Measurements from ENCODE around the gene UBE3D.

UBE3D gene

GRCh38 chr6:82872185-82872584 is 193.5 kb downstream of the UBE3D start:
- no peak overlapping the region for H3K4me3 ChIP-seq (replicated peaks; ENCODE audit: low read depth, low read length)
- TF ChIP-seq, protein P1, sequence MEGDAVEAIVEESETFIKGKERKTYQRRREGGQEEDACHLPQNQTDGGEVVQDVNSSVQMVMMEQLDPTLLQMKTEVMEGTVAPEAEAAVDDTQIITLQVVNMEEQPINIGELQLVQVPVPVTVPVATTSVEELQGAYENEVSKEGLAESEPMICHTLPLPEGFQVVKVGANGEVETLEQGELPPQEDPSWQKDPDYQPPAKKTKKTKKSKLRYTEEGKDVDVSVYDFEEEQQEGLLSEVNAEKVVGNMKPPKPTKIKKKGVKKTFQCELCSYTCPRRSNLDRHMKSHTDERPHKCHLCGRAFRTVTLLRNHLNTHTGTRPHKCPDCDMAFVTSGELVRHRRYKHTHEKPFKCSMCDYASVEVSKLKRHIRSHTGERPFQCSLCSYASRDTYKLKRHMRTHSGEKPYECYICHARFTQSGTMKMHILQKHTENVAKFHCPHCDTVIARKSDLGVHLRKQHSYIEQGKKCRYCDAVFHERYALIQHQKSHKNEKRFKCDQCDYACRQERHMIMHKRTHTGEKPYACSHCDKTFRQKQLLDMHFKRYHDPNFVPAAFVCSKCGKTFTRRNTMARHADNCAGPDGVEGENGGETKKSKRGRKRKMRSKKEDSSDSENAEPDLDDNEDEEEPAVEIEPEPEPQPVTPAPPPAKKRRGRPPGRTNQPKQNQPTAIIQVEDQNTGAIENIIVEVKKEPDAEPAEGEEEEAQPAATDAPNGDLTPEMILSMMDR (IDR thresholded peaks at IDR 0.05; ENCODE audit: low read depth, low read length, missing control alignments): no peak
- no peak for DNase-seq (ENCODE audit: extremely low read depth, low read depth)

DNA sequence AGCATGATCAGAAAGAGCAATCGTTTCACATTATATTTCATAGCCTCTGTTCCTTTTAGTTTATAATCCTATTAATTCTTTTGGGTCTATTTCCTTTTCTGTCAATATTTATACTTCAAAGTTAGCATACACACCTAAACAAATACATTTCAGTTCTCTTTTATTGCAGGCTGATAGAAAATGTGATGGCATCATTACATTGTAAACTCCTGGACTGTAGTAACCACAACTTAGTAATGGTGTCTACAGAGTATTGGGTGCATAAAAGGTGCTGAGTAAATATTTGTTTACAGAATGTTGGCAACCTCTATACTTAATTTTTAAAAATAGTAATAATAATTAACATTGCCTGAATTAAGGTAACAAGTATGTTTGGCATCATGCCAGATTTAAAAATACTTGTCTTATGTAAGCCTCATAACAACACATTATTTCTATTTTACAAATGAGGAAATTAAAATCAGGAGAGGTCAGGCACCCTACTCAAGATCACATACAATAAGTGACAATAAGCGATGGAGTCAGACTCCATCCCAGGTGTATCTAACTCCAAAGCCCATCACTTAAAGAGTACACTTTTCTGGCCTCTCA is 195.0 kb downstream of the UBE3D start:
- no peak overlapping the region for H3K4me3 ChIP-seq (replicated peaks; ENCODE audit: low read depth, low read length)
- no peak for DNase-seq (ENCODE audit: extremely low read depth, low read depth)
- TF ChIP-seq, protein P1 (IDR thresholded peaks at IDR 0.05; ENCODE audit: low read depth, low read length, missing control alignments): no peak

DNA sequence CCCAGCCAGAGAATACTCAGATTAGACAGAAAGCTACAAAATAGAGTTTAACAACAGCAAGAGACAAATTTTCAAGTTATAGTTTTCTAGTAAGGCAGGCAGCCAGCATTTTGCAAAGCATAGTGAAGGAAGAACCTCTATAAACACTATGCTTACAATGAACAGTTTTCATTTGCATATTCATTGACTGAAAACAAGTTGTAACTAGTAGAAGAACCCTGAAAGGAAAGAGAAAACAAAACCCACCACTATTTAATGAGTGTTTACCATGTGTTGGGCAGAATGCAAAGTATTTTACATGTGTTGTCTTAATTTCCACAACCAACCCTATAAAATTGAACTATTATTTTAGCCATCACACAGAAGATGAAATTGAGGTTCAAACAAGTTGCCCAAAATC is 196.1 kb downstream of the UBE3D start:
- no peak overlapping the region for H3K4me3 ChIP-seq (replicated peaks; ENCODE audit: low read depth, low read length)
- TF ChIP-seq, protein P1 (IDR thresholded peaks at IDR 0.05; ENCODE audit: low read depth, low read length, missing control alignments): no peak
- DNase-seq (ENCODE audit: extremely low read depth, low read depth): no peak

- no peak for DNase-seq (ENCODE audit: extremely low read depth, low read depth)
- TF ChIP-seq, protein P1 (IDR thresholded peaks at IDR 0.05; ENCODE audit: low read depth, low read length, missing control alignments): no peak
- H3K4me3 ChIP-seq (replicated peaks; ENCODE audit: low read depth, low read length): no peak overlapping the region
Observed at GRCh38 chr6:82867946-82868345, 197.7 kb downstream of the UBE3D start.

DNA sequence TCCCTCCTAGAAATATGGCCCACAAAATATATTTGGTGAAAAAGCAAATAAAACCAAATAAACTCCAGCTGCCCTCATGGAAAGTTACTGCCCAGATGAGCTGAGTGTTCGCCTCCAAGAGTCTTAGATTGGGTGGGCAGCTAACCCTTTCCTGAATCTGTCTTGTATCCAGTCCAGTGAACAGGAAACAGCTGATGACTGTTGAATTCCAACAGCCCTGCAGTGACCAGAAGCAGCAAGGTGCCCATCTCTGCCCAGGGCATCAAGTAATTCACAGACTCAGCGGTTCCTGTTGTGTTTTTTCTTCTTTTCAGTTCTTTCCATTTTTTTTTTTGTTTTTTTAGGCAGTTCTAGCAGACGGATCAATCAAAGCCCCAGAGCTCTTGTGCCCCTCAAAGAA is 199.2 kb downstream of the UBE3D start:
- DNase-seq (ENCODE audit: extremely low read depth, low read depth): no peak
- no peak overlapping the region for H3K4me3 ChIP-seq (replicated peaks; ENCODE audit: low read depth, low read length)
- TF ChIP-seq, protein P1 (IDR thresholded peaks at IDR 0.05; ENCODE audit: low read depth, low read length, missing control alignments): no peak

GRCh38 chr6:82865461-82865860 is 200.2 kb downstream of the UBE3D start:
- TF ChIP-seq, protein P1 (IDR thresholded peaks at IDR 0.05; ENCODE audit: low read depth, low read length, missing control alignments): no peak
- no peak overlapping the region for H3K4me3 ChIP-seq (replicated peaks; ENCODE audit: low read depth, low read length)
- no peak for DNase-seq (ENCODE audit: extremely low read depth, low read depth)

- no peak for DNase-seq (ENCODE audit: extremely low read depth, low read depth)
Observed at GRCh38 chr6:82863781-82864180, 201.9 kb downstream of the UBE3D start.

More at GRCh38 chr6:82863781-82864180, 201.9 kb downstream of the UBE3D start:
- no peak overlapping the region for H3K4me3 ChIP-seq (replicated peaks; ENCODE audit: low read depth, low read length)
- TF ChIP-seq, protein P1 (IDR thresholded peaks at IDR 0.05; ENCODE audit: low read depth, low read length, missing control alignments): no peak
